OCI-LY1 (cell line): ENCODE data around the gene USF2.

ENCODE experiments used
- H2AFZ ChIP-seq: fragments of 200-600 bp; sonication (generic), shearing (Covaris generic); 2 replicates; pipeline ENCODE4 v1.6.0; 2014; ENCODE audit warnings: antibody characterized with exemption, mild to moderate bottlenecking, low read length
- H3F3A ChIP-seq: fragments of 200-600 bp; sonication (generic), shearing (Covaris generic); 2 replicates; pipeline ENCODE4 v1.6.0; 2014; ENCODE audit warnings: mild to moderate bottlenecking, antibody characterized with exemption, low read length, moderate library complexity; ENCODE audit not compliant: insufficient read depth
- H3K27ac ChIP-seq: fragments of 200-600 bp; sonication (generic); 2 replicates; pipeline ENCODE4 v1.5.1; 2014; ENCODE audit warnings: low read length, mixed run types, mild to moderate bottlenecking, low read depth; ENCODE audit not compliant: poor library complexity, severe bottlenecking
- H3K27me3 ChIP-seq: fragments of 200-600 bp; sonication (generic); 2 replicates; pipeline ENCODE4 v1.6.0; 2014; ENCODE audit warnings: antibody characterized with exemption, mild to moderate bottlenecking, low read length, moderate library complexity; ENCODE audit not compliant: insufficient read depth
- H3K36me3 ChIP-seq: fragments of 200-600 bp; sonication (generic); 2 replicates; pipeline ENCODE4 v1.6.1; 2014; ENCODE audit warnings: mild to moderate bottlenecking, antibody characterized with exemption, low read length, moderate library complexity, mixed read lengths; ENCODE audit not compliant: insufficient read depth
- H3K4me1 ChIP-seq: fragments of 200-600 bp; sonication (generic); 2 replicates; pipeline ENCODE4 v1.5.1; 2014; ENCODE audit warnings: mild to moderate bottlenecking, low read length, moderate library complexity; ENCODE audit not compliant: insufficient read depth, severe bottlenecking
- H3K4me2 ChIP-seq: fragments of 200-600 bp; sonication (generic), shearing (Covaris generic); 2 replicates; pipeline ENCODE4 v1.6.1; 2014; ENCODE audit warnings: low read length
- H3K4me3 ChIP-seq: fragments of 200-600 bp; sonication (generic); 2 replicates; pipeline ENCODE4 v1.5.1; 2014; ENCODE audit warnings: low read length, low read depth, mild to moderate bottlenecking, mixed read lengths; ENCODE audit not compliant: poor library complexity, severe bottlenecking
- H3K79me2 ChIP-seq: fragments of 200-600 bp; shearing (Covaris generic); 2 replicates; pipeline ENCODE4 v1.6.1; 2016; ENCODE audit warnings: mixed run types, low read length, mixed read lengths; ENCODE audit not compliant: insufficient read depth
- H3K9ac ChIP-seq: fragments of 200-600 bp; sonication (generic), shearing (Covaris generic); 2 replicates; pipeline ENCODE4 v1.6.1; 2014; ENCODE audit warnings: mild to moderate bottlenecking, low read length, mixed read lengths
- H3K9me2 ChIP-seq: fragments of 200-600 bp; sonication (generic), shearing (Covaris generic); 2 replicates; pipeline ENCODE4 v1.6.1; 2014; ENCODE audit warnings: low read depth, mild to moderate bottlenecking, low read length, mixed read lengths
- H3K9me3 ChIP-seq: fragments of 200-600 bp; shearing (Covaris generic); 2 replicates; pipeline ENCODE4 v1.6.1; 2014; ENCODE audit warnings: low read length, mixed read lengths
- H4K20me1 ChIP-seq: fragments of 200-600 bp; sonication (generic), shearing (Covaris generic); 2 replicates; pipeline ENCODE4 v1.6.0; 2016; ENCODE audit warnings: mild to moderate bottlenecking, low read length; ENCODE audit not compliant: insufficient read depth
- CTCF ChIP-seq: fragments of 200-600 bp; sonication (generic), shearing (Covaris generic); IDR thresholded peaks from 2 replicates; pipeline ENCODE4 v1.5.1; 2017; ENCODE audit warnings: mild to moderate bottlenecking, antibody characterized with exemption, low read length, moderate library complexity, mixed read lengths
- EZH2 ChIP-seq: fragments of 200-600 bp; sonication (generic), shearing (Covaris generic); IDR thresholded peaks from 2 replicates; pipeline ENCODE4 v1.8.0; 2017; ENCODE audit warnings: borderline replicate concordance, mixed run types, mild to moderate bottlenecking, antibody characterized with exemption, low read length, moderate library complexity, mixed read lengths

Gene USF2

GRCh38 chr19:35314031-35314430 is 45.3 kb downstream of the USF2 start:
- no peak overlapping the region for H2AFZ ChIP-seq
- H4K20me1 ChIP-seq = no peaks in the 10 kb centered on the region
- H3K27ac ChIP-seq = no peak overlapping the region
- H3K9me3 ChIP-seq = no peaks in the 10 kb centered on the region
- no peaks in the 10 kb centered on the region for H3K36me3 ChIP-seq
- no peak overlapping the region for H3K4me2 ChIP-seq
- H3F3A ChIP-seq = no peaks in the 10 kb centered on the region
- no peaks in the 10 kb centered on the region for H3K79me2 ChIP-seq
- H3K4me1 ChIP-seq = peaks cover 26% of the 10 kb centered on the region
- TF ChIP-seq CTCF = no peak
- 0 out of 2 replicates have a peak, but pooled peaks cover 3% of the 10 kb centered on the region for H3K27me3 ChIP-seq
- no peaks in the 10 kb centered on the region for H3K9me2 ChIP-seq
- H3K4me3 ChIP-seq = no peak overlapping the region
- no peak overlapping the region for H3K9ac ChIP-seq

- Histone ChIP-seq H3K9me3 (no peaks in the 10 kb centered on the region), H4K20me1 (no peaks in the 10 kb centered on the region), H3F3A (no peaks in the 10 kb centered on the region), H3K9ac (no peak overlapping the region), H3K9me2 (no peaks in the 10 kb centered on the region), H3K36me3 (no peaks in the 10 kb centered on the region), H3K4me2 (no peak overlapping the region), H3K4me1 (peaks cover 36% of the 10 kb centered on the region), H2AFZ (no peak overlapping the region), H3K27me3 (0 out of 2 replicates have a peak, but pooled peaks cover 3% of the 10 kb centered on the region), H3K79me2 (no peaks in the 10 kb centered on the region), H3K27ac (no peak overlapping the region), H3K4me3 (no peak overlapping the region)
- no peak for TF ChIP-seq CTCF
- TF ChIP-seq EZH2 = no peak
Measured at GRCh38 chr19:35314858-35315470, 46.2 kb downstream of the USF2 start.

GRCh38 chr19:35315883-35316282 is 47.1 kb downstream of the USF2 start:
- Histone ChIP-seq H2AFZ (no peak overlapping the region), H3K4me2 (no peak overlapping the region), H3K27me3 (0 out of 2 replicates have a peak, but pooled peaks cover 3% of the 10 kb centered on the region), H3K36me3 (no peaks in the 10 kb centered on the region), H3K9me3 (no peaks in the 10 kb centered on the region), H4K20me1 (no peaks in the 10 kb centered on the region), H3K27ac (no peak overlapping the region), H3K9ac (no peak overlapping the region), H3K4me1 (peaks cover 45% of the 10 kb centered on the region), H3K4me3 (no peak overlapping the region), H3F3A (no peaks in the 10 kb centered on the region), H3K9me2 (no peaks in the 10 kb centered on the region), H3K79me2 (no peaks in the 10 kb centered on the region)
- no peak for TF ChIP-seq EZH2
- peak; percentile 21; the same call in 1 of the 2 replicates for TF ChIP-seq CTCF
